ENCODE results near the gene EBF3.

GRCh38 chr10:129896860-129897200 is 67.2 kb downstream of the EBF3 start:
- TF ChIP-seq CTCF (IDR thresholded peaks at IDR 0.05) (no peak), POLR2A (IDR thresholded peaks at IDR 0.05) (no peak), POLR2AphosphoS5 (IDR thresholded peaks at IDR 0.05) (no peak), EP300 (IDR thresholded peaks at IDR 0.05) (no peak)

Data from sigmoid colon (tissue), 4 donors.